ENCODE measurements around the gene HOPX.

- TF ChIP-seq TAF1 (IDR thresholded peaks at IDR 0.05; ENCODE audit: borderline replicate concordance, low read depth, low read length) (no peak), POLR2A (IDR thresholded peaks at IDR 0.05; ENCODE audit: low read depth, low read length) (no peak)
Measured at GRCh38 chr4:56681853-56682525, 893 bp upstream of the HOPX start.

Data from GM12892 (cell line).